H9 (cell line): Measurements from ENCODE around the gene ATP2B2. TPM values are rescaled to one million over a fixed set of nuclear protein-coding genes. Genes with fewer than 3 reads are reported as not detected.

Experiments used
- DNase-seq: peaks from one replicate; pipeline ENCODE4 v3.0.0-alpha.2; 2017
- H2AFZ ChIP-seq: one replicate; pipeline ENCODE4 v1.6.1; 2013; ENCODE audit warnings: mild to moderate bottlenecking, low read length, control low read depth, moderate library complexity
- H2AK5ac ChIP-seq: 2 replicates; pipeline ENCODE4 v1.6.1; 2013; ENCODE audit warnings: low read length, control low read depth, mixed read lengths; ENCODE audit not compliant: insufficient read length
- H2BK120ac ChIP-seq: one replicate; pipeline ENCODE4 v1.6.1; 2013; ENCODE audit warnings: low read depth, mild to moderate bottlenecking, low read length, control low read depth, inconsistent platforms; ENCODE audit not compliant: poor library complexity, severe bottlenecking
- H2BK12ac ChIP-seq: 2 replicates; pipeline ENCODE4 v1.6.1; 2013; ENCODE audit warnings: low read length, control low read depth, mixed read lengths, low read depth; ENCODE audit not compliant: insufficient read length
- H2BK15ac ChIP-seq: 2 replicates; pipeline ENCODE4 v1.6.1; 2013; ENCODE audit warnings: low read depth, low read length, control low read depth
- H2BK20ac ChIP-seq: one replicate; pipeline ENCODE4 v1.6.1; 2013; ENCODE audit warnings: low read depth, mild to moderate bottlenecking, low read length, control low read depth, inconsistent platforms; ENCODE audit not compliant: poor library complexity, severe bottlenecking
- H2BK5ac ChIP-seq: 2 replicates; pipeline ENCODE4 v1.6.1; 2013; ENCODE audit warnings: low read length, control low read depth, mixed read lengths; ENCODE audit not compliant: insufficient read length
- H3K14ac ChIP-seq: 2 replicates; pipeline ENCODE4 v1.6.1; 2013; ENCODE audit warnings: low read length, control low read depth; ENCODE audit not compliant: insufficient read depth
- H3K18ac ChIP-seq: 2 replicates; pipeline ENCODE4 v1.6.1; 2013; ENCODE audit warnings: low read depth, mild to moderate bottlenecking, mixed read lengths, low read length, control low read depth; ENCODE audit not compliant: insufficient read length
- H3K23ac ChIP-seq: 2 replicates; pipeline ENCODE4 v1.6.1; 2013; ENCODE audit warnings: low read length, control low read depth, mixed read lengths, low read depth; ENCODE audit not compliant: insufficient read length
- H3K23me2 ChIP-seq: 2 replicates; pipeline ENCODE4 v1.6.1; 2013; ENCODE audit warnings: low read depth, mild to moderate bottlenecking, mixed read lengths, low read length, control low read depth; ENCODE audit not compliant: insufficient read length, poor library complexity, severe bottlenecking
- H3K27ac ChIP-seq: 2 replicates; pipeline ENCODE4 v1.5.1; 2013; ENCODE audit warnings: low read length, control low read depth, mixed read lengths, low read depth; ENCODE audit not compliant: insufficient read length
- H3K27me3 ChIP-seq: 2 replicates; pipeline ENCODE4 v1.6.1; 2013; ENCODE audit warnings: low read length, control low read depth, inconsistent platforms; ENCODE audit not compliant: insufficient read depth
- H3K4ac ChIP-seq: 2 replicates; pipeline ENCODE4 v1.6.1; 2013; ENCODE audit warnings: low read depth, mild to moderate bottlenecking, control low read depth, inconsistent platforms, low read length, moderate library complexity
- H3K4me1 ChIP-seq: 2 replicates; pipeline ENCODE4 v1.6.1; 2013; ENCODE audit warnings: low read length, control low read depth, inconsistent platforms; ENCODE audit not compliant: insufficient read depth
- H3K4me2 ChIP-seq: 2 replicates; pipeline ENCODE4 v1.6.1; 2013; ENCODE audit warnings: low read length, control low read depth, mixed read lengths; ENCODE audit not compliant: insufficient read length, insufficient read depth
- H3K56ac ChIP-seq: 2 replicates; pipeline ENCODE4 v1.6.1; 2013; ENCODE audit warnings: low read depth, mild to moderate bottlenecking, mixed read lengths, low read length, control low read depth; ENCODE audit not compliant: insufficient read length
- H3K79me1 ChIP-seq: 2 replicates; pipeline ENCODE4 v1.6.1; 2013; ENCODE audit warnings: low read depth, mild to moderate bottlenecking, moderate library complexity, low read length, control low read depth, inconsistent platforms; ENCODE audit not compliant: insufficient read depth, poor library complexity, severe bottlenecking
- H3K79me2 ChIP-seq: 2 replicates; pipeline ENCODE4 v1.6.1; 2013; ENCODE audit warnings: low read length, control low read depth, inconsistent platforms; ENCODE audit not compliant: insufficient read depth
- H3K9ac ChIP-seq: 2 replicates; pipeline ENCODE4 v1.6.1; 2013; ENCODE audit warnings: low read length, control low read depth, mixed read lengths; ENCODE audit not compliant: insufficient read length; ENCODE audit errors: extremely low read depth
- H3K9me3 ChIP-seq: one replicate; pipeline ENCODE4 v1.6.1; 2013; ENCODE audit warnings: low read depth, low read length, inconsistent platforms; ENCODE audit not compliant: control insufficient read depth
- H3T11ph ChIP-seq: one replicate; pipeline ENCODE4 v1.6.1; 2013; ENCODE audit warnings: mild to moderate bottlenecking, low read length, control low read depth, inconsistent platforms
- H4K20me1 ChIP-seq: one replicate; pipeline ENCODE4 v1.6.1; 2013; ENCODE audit not compliant: control insufficient read depth, insufficient read length, insufficient read depth
- H4K5ac ChIP-seq: 2 replicates; pipeline ENCODE4 v1.6.1; 2013; ENCODE audit warnings: low read depth, mild to moderate bottlenecking, mixed read lengths, low read length, control low read depth; ENCODE audit not compliant: insufficient read length
- H4K8ac ChIP-seq: replicated peaks from 2 replicates; pipeline ENCODE4 v1.6.1; 2013; ENCODE audit warnings: low read length, control low read depth, mixed read lengths, low read depth; ENCODE audit not compliant: insufficient read length
- H4K91ac ChIP-seq: 2 replicates; pipeline ENCODE4 v1.6.1; 2013; ENCODE audit warnings: low read depth, mild to moderate bottlenecking, moderate library complexity, mixed read lengths, low read length, control low read depth; ENCODE audit not compliant: insufficient read length
- H3K27ac Mint-ChIP-seq, 3 experiments: 2 replicates in 2 of 3; 3 replicates in 1 of 3; pipeline ENCODE4 v1.8.0; 2020 to 2021; ENCODE audit warnings: mixed read lengths in 3 of 3, mild to moderate bottlenecking in 1 of 3, moderate library complexity in 1 of 3
- H3K27me3 Mint-ChIP-seq: 2 replicates; pipeline ENCODE4 v1.8.0; 2021; ENCODE audit warnings: low read depth, mild to moderate bottlenecking, moderate library complexity, mixed read lengths
- H3K36me3 Mint-ChIP-seq, 3 experiments: 2 replicates in 2 of 3; 3 replicates in 1 of 3; pipeline ENCODE4 v1.8.0; 2020 to 2021; ENCODE audit warnings: low read depth in 3 of 3, mixed read lengths in 3 of 3; ENCODE audit not compliant: insufficient read depth in 1 of 3
- H3K4me1 Mint-ChIP-seq, 2 experiments: 2 replicates each; pipeline ENCODE4 v1.8.0; 2020; ENCODE audit warnings: mixed read lengths in 2 of 2
- H3K4me3 Mint-ChIP-seq, 2 experiments: 2 replicates in 1 of 2; 3 replicates in 1 of 2; pipeline ENCODE4 v1.8.0; 2020 to 2021; ENCODE audit warnings: mild to moderate bottlenecking in 2 of 2, mixed read lengths in 2 of 2, moderate library complexity in 1 of 2
- H3K9me3 Mint-ChIP-seq, 2 experiments: 2 replicates in 1 of 2; 3 replicates in 1 of 2; pipeline ENCODE4 v1.8.0; 2020; ENCODE audit warnings: mild to moderate bottlenecking in 2 of 2, mixed read lengths in 2 of 2, moderate library complexity in 1 of 2
- CTCF ChIP-seq: fragments of 200-600 bp; sonication (generic); conservative IDR thresholded peaks from 3 replicates; pipeline ENCODE4 v1.8.0; 2021; ENCODE audit warnings: antibody characterized with exemption, mild to moderate bottlenecking
- WGBS: extraction: QIAGEN DNeasy Blood & Tissue Kit; methylation state at CpG from one replicate; pipeline ENCODE4 v1.1.7; 2013; ENCODE audit warnings: missing lambda C conversion rate, low lambda C conversion rate, mixed read lengths; ENCODE audit not compliant: insufficient read length; ENCODE audit errors: extremely low coverage; 5-methylcytosine and 5-hydroxymethylcytosine counted together
- total RNA-seq: library from RNA; stranded (reverse); gene quantifications from 2 replicates; pipeline ENCODE4 v1.2.1, GENCODE V29; 2021

The ATP2B2 gene
- total RNA-seq, 1 experiment from 2014 or later, result 0.33 TPM

- Histone ChIP-seq H3K4ac (no peak overlapping the region), H3K23me2 (no peaks in the 10 kb centered on the region), H2BK120ac (no peak overlapping the region), H3K4me2 (no peak overlapping the region), H3K23ac (no peak overlapping the region), H4K20me1 (no peaks in the 10 kb centered on the region), H3K79me2 (no peaks in the 10 kb centered on the region), H3K27ac (no peak overlapping the region), H4K8ac (no peak overlapping the region), H3K27me3 (no peaks in the 10 kb centered on the region), H3K14ac (no peak overlapping the region), H3K79me1 (no peaks in the 10 kb centered on the region), H3K18ac (no peak overlapping the region), H2AK5ac (no peak overlapping the region), H3K9ac (no peak overlapping the region), H2BK20ac (no peak overlapping the region), H2BK15ac (no peak overlapping the region), H3K4me1 (peaks cover 3% of the 10 kb centered on the region; the same call in 1 of the 2 replicates), H2BK5ac (no peak overlapping the region), H3T11ph (no peak overlapping the region), H3K56ac (no peak overlapping the region), H4K5ac (no peak overlapping the region), H2AFZ (no peak overlapping the region), H4K91ac (no peak overlapping the region), H3K9me3 (no peaks in the 10 kb centered on the region), H2BK12ac (no peak overlapping the region)
- no peaks in the 10 kb centered on the region for H3K36me3 Mint-ChIP-seq
- no peak for TF ChIP-seq CTCF
- no peak overlapping the region for H3K27ac Mint-ChIP-seq
- no peak overlapping the region for H3K4me3 Mint-ChIP-seq
- no peaks in the 10 kb centered on the region for H3K9me3 Mint-ChIP-seq
- WGBS, result no CpG with 5 or more reads among the region's 18 CpGs
- H3K27me3 Mint-ChIP-seq, result peaks cover 16% of the 10 kb centered on the region
- no peak for DNase-seq
- peaks cover 6% of the 10 kb centered on the region in 2 experiments for H3K4me1 Mint-ChIP-seq
Measured at GRCh38 chr3:10449436-10449835, 56.0 kb downstream of the ATP2B2 start.
